Upper lobe of right lung (tissue), 1 donor: Measurements from ENCODE around the gene LILRB2. TPM values are rescaled to one million over a fixed set of nuclear protein-coding genes. Genes with fewer than 3 reads are reported as not detected.
"Not testable (repeated sequence)": the region's sequence is repeated elsewhere in the genome, so short reads cannot be mapped to it uniquely, and the experiment has no call there.

Source experiments
- ATAC-seq: fragments of 200-7000 bp; cut with Tn5 transposase; one replicate; pipeline ENCODE4 v1.9.1; 2020; ENCODE audit warnings: mild to moderate bottlenecking, moderate library complexity
- DNase-seq: peaks from one replicate; pipeline ENCODE4 v3.0.0-alpha.2; 2020
- H3K27ac ChIP-seq: fragments of 200-600 bp; one replicate; pipeline ENCODE4 v1.8.0; 2022
- H3K27me3 ChIP-seq: fragments of 200-600 bp; one replicate; pipeline ENCODE4 v1.8.0; 2022; ENCODE audit warnings: mild to moderate bottlenecking
- H3K36me3 ChIP-seq: fragments of 200-600 bp; one replicate; pipeline ENCODE4 v1.8.0; 2022
- H3K4me1 ChIP-seq: fragments of 200-600 bp; one replicate; pipeline ENCODE4 v1.8.0; 2022
- H3K4me3 ChIP-seq: fragments of 200-600 bp; one replicate; pipeline ENCODE4 v1.8.0; 2022; ENCODE audit warnings: mild to moderate bottlenecking
- H3K9me3 ChIP-seq: fragments of 200-600 bp; one replicate; pipeline ENCODE4 v1.8.0; 2022
- intact Hi-C: fragments of 100-400 bp; cut with DNase I; formaldehyde crosslinking; loops from one replicate; pipeline ENCODE4 v1.11.0; 2022
- total RNA-seq: library from RNA; stranded (reverse); fragmentation: NEBNext Ultra II Directional; extraction: Animal tissue kit (Norgen Biotek cat#: 25700); gene quantifications from one replicate; pipeline ENCODE4 v1.2.1, GENCODE V29; 2021
- TF ChIP-seq, protein P1 (sequence below): fragments of 200-600 bp; IDR thresholded peaks from one replicate; pipeline ENCODE4 v1.8.0; 2022; ENCODE audit warnings: antibody characterized with exemption
- donor health status: DM: no; HTN: yes; CAD: no; lungs with severe emphysema.

The LILRB2 gene
- total RNA-seq, 1 donor from 2014 or later = 18.8 TPM

DNA sequence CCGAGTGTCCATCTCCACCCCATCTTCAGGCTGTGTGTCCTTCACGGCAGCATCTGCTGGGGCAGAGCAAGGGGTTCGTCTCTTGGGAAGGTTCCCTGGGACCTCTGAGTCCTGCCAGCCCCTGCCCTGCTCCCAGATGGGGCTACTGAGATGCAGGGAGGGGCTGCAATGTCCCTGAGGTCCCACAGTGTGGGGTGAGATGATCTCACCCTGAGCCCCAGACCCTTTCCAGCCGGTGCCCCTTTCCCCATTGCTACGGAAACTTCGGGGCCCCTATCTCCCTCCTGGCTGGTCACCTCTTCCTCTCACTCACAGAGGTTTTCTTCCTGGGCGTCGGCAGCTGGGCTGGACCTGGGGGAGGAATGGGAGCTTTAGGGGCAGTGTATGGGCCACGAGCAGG is 5.0 kb downstream of the LILRB2 start:
- H3K4me3 ChIP-seq = no peak overlapping the region
- TF ChIP-seq, protein P1, sequence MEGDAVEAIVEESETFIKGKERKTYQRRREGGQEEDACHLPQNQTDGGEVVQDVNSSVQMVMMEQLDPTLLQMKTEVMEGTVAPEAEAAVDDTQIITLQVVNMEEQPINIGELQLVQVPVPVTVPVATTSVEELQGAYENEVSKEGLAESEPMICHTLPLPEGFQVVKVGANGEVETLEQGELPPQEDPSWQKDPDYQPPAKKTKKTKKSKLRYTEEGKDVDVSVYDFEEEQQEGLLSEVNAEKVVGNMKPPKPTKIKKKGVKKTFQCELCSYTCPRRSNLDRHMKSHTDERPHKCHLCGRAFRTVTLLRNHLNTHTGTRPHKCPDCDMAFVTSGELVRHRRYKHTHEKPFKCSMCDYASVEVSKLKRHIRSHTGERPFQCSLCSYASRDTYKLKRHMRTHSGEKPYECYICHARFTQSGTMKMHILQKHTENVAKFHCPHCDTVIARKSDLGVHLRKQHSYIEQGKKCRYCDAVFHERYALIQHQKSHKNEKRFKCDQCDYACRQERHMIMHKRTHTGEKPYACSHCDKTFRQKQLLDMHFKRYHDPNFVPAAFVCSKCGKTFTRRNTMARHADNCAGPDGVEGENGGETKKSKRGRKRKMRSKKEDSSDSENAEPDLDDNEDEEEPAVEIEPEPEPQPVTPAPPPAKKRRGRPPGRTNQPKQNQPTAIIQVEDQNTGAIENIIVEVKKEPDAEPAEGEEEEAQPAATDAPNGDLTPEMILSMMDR = no peak
- DNase-seq = no peak

DNA sequence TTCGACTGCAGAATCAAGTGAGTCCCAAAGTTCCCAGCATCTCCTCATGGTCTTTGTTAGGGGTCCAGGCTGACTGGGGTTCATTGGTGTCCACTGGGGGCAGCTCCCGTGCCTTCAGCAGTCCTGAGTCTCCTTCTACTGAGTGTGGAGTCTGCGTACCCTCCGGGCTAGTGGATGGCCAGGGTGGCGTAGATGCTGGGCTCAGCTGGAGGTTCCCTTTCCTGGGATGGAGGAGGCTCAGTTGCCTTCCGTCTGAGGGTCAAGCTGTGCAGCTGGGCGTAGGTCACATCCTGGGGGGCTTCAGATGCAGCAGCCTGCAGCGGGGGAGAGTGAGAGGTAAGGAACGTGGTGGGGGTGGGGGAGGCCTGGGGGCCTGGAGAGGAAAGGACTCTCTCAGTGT is 6.4 kb downstream of the LILRB2 start:
- peak; percentile 38 for DNase-seq
- H3K27me3 ChIP-seq, H3K27ac ChIP-seq, H3K4me3 ChIP-seq, H3K4me1 ChIP-seq, ATAC-seq, H3K9me3 ChIP-seq, intact Hi-C loops, H3K36me3 ChIP-seq: not testable (repeated sequence)

More for the DNA sequence above, 5.0 kb downstream of the LILRB2 start:
- no peaks in the 10 kb centered on the region for H3K36me3 ChIP-seq
- H3K4me1 ChIP-seq = no peaks in the 10 kb centered on the region
- H3K27me3 ChIP-seq = peaks cover 10% of the 10 kb centered on the region
- no peak overlapping the region for H3K27ac ChIP-seq
- intact Hi-C loops = no loop called here
- ATAC-seq = no peak
- H3K9me3 ChIP-seq = no peaks in the 10 kb centered on the region

GRCh38 chr19:54273821-54274220 is 7.1 kb downstream of the LILRB2 start:
- TF ChIP-seq, protein P1 = no peak
- H3K27me3 ChIP-seq = peaks cover 5% of the 10 kb centered on the region

GRCh38 chr19:54272181-54272580 is 8.7 kb downstream of the LILRB2 start:
- intact Hi-C loops, H3K27me3 ChIP-seq, H3K27ac ChIP-seq, H3K9me3 ChIP-seq, DNase-seq, H3K36me3 ChIP-seq, H3K4me3 ChIP-seq, H3K4me1 ChIP-seq: not testable (repeated sequence)
- peak; percentile 31 for ATAC-seq

More at GRCh38 chr19:54273821-54274220, 7.1 kb downstream of the LILRB2 start:
- DNase-seq (no peak), ATAC-seq (no peak)
- Histone ChIP-seq H3K27ac (no peak overlapping the region), H3K9me3 (no peaks in the 10 kb centered on the region), H3K4me1 (no peaks in the 10 kb centered on the region), H3K4me3 (no peak overlapping the region), H3K36me3 (no peaks in the 10 kb centered on the region)
- intact Hi-C loops = no loop called here

GRCh38 chr19:54271587-54271986 is 9.3 kb downstream of the LILRB2 start:
- peak; percentile 40 for ATAC-seq
- H3K4me3 ChIP-seq, H3K4me1 ChIP-seq, H3K36me3 ChIP-seq, H3K27me3 ChIP-seq, H3K9me3 ChIP-seq, intact Hi-C loops, DNase-seq: not testable (repeated sequence)
- H3K27ac ChIP-seq = peak overlapping the region; percentile 42

DNA sequence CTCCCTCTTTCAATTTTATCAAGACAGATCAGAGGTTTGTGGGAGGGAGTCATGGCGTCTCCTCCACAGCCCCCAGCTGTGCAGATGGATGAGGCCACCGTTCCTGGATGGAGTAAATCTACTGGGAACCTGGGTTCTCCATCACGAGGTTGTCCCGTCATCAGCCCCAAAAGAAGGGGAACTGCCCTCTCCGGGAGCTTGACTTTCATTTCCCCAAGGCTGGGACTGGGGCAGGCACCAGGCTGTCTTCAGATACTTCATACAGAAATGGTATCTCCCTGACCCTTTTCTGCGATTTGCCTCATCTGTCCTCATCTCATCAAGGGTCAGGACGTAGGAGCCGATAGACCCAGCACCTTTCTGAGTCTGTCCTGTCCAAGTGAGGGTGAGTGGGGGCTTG is 9.8 kb downstream of the LILRB2 start:
- DNase-seq (peak; percentile 71), ATAC-seq (peak; percentile 90)
- no peaks in the 10 kb centered on the region for H3K36me3 ChIP-seq

GRCh38 chr19:54268936-54269335 is 12.0 kb downstream of the LILRB2 start:
- intact Hi-C loops = no loop called here
- TF ChIP-seq, protein P1 = no peak
- H3K4me3 ChIP-seq = no peak overlapping the region
- H3K27ac ChIP-seq = no peak overlapping the region
- H3K27me3 ChIP-seq = peaks cover 5% of the 10 kb centered on the region
- ATAC-seq (no peak), DNase-seq (no peak)
- H3K36me3 ChIP-seq = no peaks in the 10 kb centered on the region
- no peaks in the 10 kb centered on the region for H3K4me1 ChIP-seq
- H3K9me3 ChIP-seq = no peaks in the 10 kb centered on the region

More for the DNA sequence above, 9.8 kb downstream of the LILRB2 start:
- H3K27ac ChIP-seq = peak overlapping the region; percentile 42
- H3K27me3 ChIP-seq = peaks cover 5% of the 10 kb centered on the region
- TF ChIP-seq, protein P1 = no peak
- intact Hi-C loops = no loop called here
- H3K4me1 ChIP-seq = no peaks in the 10 kb centered on the region
- no peaks in the 10 kb centered on the region for H3K9me3 ChIP-seq
- H3K4me3 ChIP-seq = no peak overlapping the region
